OCI-LY7 (cell line): ENCODE measurements around the gene RAPGEF5.

Experiments
- EZH2phosphoT487 ChIP-seq: fragments of 200-600 bp; sonication (generic); IDR thresholded peaks from 2 replicates; pipeline ENCODE4 v1.6.1; 2018; ENCODE audit warnings: low read depth, borderline replicate concordance, mild to moderate bottlenecking, mixed run types, antibody characterized with exemption, low read length, moderate library complexity, mixed read lengths
- TF ChIP-seq, protein P1 (sequence below): fragments of 200-600 bp; sonication (generic); conservative IDR thresholded peaks from 2 replicates; pipeline ENCODE4 v1.5.1; 2014; ENCODE audit warnings: mild to moderate bottlenecking, antibody characterized with exemption, low read length, moderate library complexity, mixed read lengths

DNA sequence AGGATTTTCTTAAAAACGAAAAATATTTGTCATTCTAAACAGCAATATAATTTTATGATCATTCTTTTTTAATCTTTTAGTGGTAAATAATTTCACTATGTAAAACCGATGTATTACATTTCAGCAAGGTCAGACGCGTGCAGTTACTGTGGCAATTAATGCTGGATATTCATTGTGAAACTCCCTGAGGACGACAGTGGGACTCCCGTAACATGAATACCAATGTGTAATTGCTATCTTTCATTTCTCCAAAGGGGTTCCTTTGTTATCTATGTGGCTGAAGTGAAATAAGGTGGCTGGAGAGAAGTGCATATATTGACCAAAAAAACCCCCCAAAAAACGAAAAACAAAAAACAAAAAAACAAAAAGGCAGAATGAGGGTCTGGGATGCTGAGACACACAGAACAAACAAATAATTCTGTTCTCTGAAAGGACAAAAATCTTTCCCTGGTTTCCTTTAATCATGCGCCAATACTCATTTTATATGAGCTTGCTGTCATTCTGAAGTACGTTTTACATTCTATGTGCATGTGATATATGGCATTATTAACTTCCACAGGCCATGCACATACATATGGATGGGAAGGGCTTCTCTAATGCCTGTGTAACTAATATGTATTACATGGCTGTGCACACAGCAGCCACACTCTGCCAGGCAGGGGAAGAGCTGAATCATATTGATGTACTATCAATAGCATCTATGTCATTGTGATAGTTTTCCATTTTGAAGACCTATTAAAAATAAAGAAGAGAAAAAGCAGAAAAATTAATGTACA is 161.4 kb downstream of the RAPGEF5 start:
- TF ChIP-seq, protein P1, sequence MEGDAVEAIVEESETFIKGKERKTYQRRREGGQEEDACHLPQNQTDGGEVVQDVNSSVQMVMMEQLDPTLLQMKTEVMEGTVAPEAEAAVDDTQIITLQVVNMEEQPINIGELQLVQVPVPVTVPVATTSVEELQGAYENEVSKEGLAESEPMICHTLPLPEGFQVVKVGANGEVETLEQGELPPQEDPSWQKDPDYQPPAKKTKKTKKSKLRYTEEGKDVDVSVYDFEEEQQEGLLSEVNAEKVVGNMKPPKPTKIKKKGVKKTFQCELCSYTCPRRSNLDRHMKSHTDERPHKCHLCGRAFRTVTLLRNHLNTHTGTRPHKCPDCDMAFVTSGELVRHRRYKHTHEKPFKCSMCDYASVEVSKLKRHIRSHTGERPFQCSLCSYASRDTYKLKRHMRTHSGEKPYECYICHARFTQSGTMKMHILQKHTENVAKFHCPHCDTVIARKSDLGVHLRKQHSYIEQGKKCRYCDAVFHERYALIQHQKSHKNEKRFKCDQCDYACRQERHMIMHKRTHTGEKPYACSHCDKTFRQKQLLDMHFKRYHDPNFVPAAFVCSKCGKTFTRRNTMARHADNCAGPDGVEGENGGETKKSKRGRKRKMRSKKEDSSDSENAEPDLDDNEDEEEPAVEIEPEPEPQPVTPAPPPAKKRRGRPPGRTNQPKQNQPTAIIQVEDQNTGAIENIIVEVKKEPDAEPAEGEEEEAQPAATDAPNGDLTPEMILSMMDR: no peak
- no peak for TF ChIP-seq EZH2phosphoT487
